Heart right ventricle (tissue), 16 donors: ENCODE data around the gene SULT2B1. TPM values are rescaled to one million over a fixed set of nuclear protein-coding genes. Genes with fewer than 3 reads are reported as not detected.
A peak's percentile ranks its signal among the peaks of the same experiment; 100 is the strongest.

Source experiments
- ATAC-seq, 8 donors: fragments of 200-7000 bp; cut with Tn5 transposase; one replicate each; pipeline ENCODE4 v1.9.1; 2020; ENCODE audit warnings: mild to moderate bottlenecking in 8 of 8, moderate library complexity in 8 of 8, moderate number of reproducible peaks in 1 of 8
- DNase-seq, 2 donors: peaks; one replicate each; pipeline ENCODE4 v3.0.0-alpha.2; 2020
- H3K27ac ChIP-seq, 10 donors: fragments of 200-600 bp; sonication (generic) in 2 of 10; one replicate each; pipeline versions ENCODE4 v1.5.0 to v1.8.0; 2020 to 2022; ENCODE audit warnings: mild to moderate bottlenecking in 3 of 10
- H3K27me3 ChIP-seq, 7 donors: fragments of 200-600 bp; one replicate each; pipeline ENCODE4 v1.8.0; 2021 to 2022; ENCODE audit warnings: mild to moderate bottlenecking in 2 of 7
- H3K36me3 ChIP-seq, 9 donors: fragments of 200-600 bp; sonication (generic) in 1 of 9; one replicate each; pipeline versions ENCODE4 v1.5.0 to v1.8.0; 2020 to 2022; ENCODE audit warnings: mild to moderate bottlenecking in 2 of 9
- H3K4me1 ChIP-seq, 9 donors: fragments of 200-600 bp; sonication (generic) in 1 of 9; one replicate each; pipeline versions ENCODE4 v1.5.0 to v1.8.0; 2020 to 2022; ENCODE audit warnings: mild to moderate bottlenecking in 4 of 9
- H3K4me3 ChIP-seq, 10 donors: fragments of 200-600 bp; sonication (generic) in 2 of 10; one replicate each; pipeline versions ENCODE4 v1.5.0 to v1.8.0; 2020 to 2022; ENCODE audit warnings: mild to moderate bottlenecking in 7 of 10, moderate library complexity in 2 of 10
- H3K9me3 ChIP-seq, 11 donors: fragments of 200-600 bp in 10 of 11; sonication (generic) in 2 of 11; one replicate each; pipeline versions ENCODE4 v1.5.0 to v1.8.0; 2013 to 2022; ENCODE audit warnings: mild to moderate bottlenecking in 2 of 11, control low read depth in 1 of 11, moderate library complexity in 1 of 11
- CTCF ChIP-seq, 9 donors: fragments of 200-600 bp; sonication (generic) in 2 of 9; IDR thresholded peaks; one replicate each; pipeline versions ENCODE4 v1.5.0 to v1.8.0; 2021 to 2022; ENCODE audit warnings: antibody characterized with exemption in 9 of 9, mild to moderate bottlenecking in 5 of 9, moderate library complexity in 1 of 9
- WGBS, 2 donors: extraction: QIAGEN DNeasy Blood & Tissue Kit; methylation state at CpG; one replicate each; pipeline ENCODE4 v1.1.7; 2013; ENCODE audit warnings: inconsistent platforms in 1 of 2; 5-methylcytosine and 5-hydroxymethylcytosine counted together
- intact Hi-C, 10 donors: fragments of 100-400 bp; cut with DNase I; formaldehyde crosslinking; loops; one replicate each; pipeline versions ENCODE4 v1.11.1 to v1.14.2; 2022
- long read RNA-seq, 3 donors: library from polyadenylated mRNA; unstranded; transcript quantifications; one replicate each; pipeline ENCODE4 v2.0.0, GENCODE V29; 2020 to 2021
- polyA plus RNA-seq, 2 donors: library from polyadenylated mRNA; stranded (reverse); fragments of 200-250 nt; gene quantifications; one replicate each; pipeline ENCODE4 v1.2.3, GENCODE V29; 2013
- total RNA-seq, 10 donors: library from RNA; stranded (reverse); fragmentation: NEBNext Ultra II Directional in 3 of 10; extraction: Animal tissue kit (Norgen Biotek cat#: 25700) in 3 of 10; gene quantifications; one replicate each; pipeline versions ENCODE4 v1.2.1 to v1.2.4, GENCODE V29; 2021 to 2023
- donor health status: Arrhythmogenic right ventricular cardiomyopathy.
- donor health status: ischemic (EF 13 %, LVEDD 7.1; RV severe dilation, severe dysfunction).
- donor health status: healthy with polysubstance abuse.
- donor health status: DM: no; HTN: yes; CAD: no.
- donor health status: DM: no; HTN: no; CAD: no.
- donor health status: ischemic (EF 25% LVEDD 6.9; RV normal size, moderate dysfunction).
- donor health status: ischemic (EF 25% LVEDD 5.7; RV mildly dilated, moderate dysfunction).
- donor health status: healthy.
- donor health status: DM: yes; HTN: yes; CAD: no.
- donor health status: Ischemic cardiomyopathy.
- donor health status: ischemic (EF 35%, LVEDD 5.7; RV mildly dilated, moderate dysfunction).
- donor health status: nonischemic (EF 11% LVEDD 7.7; RV severe dilation, severe dysfunction).
- donor health status: DM: yes; HTN: yes; CAD: no.
- donor health status: PGD.
- donor health status: ischemic (EF 29% LVEDD 5.4; RV normal size, mild dysfunction).
- donor health status: nonischemic (EF 23%, LVEDD 6.1; RV moderate dilation, normal function).

Gene SULT2B1
- total RNA-seq (under 1 TPM in 3 of 10 donors, not detected in 7; 0.42 to 0.70 (median 0.42) TPM), polyA plus RNA-seq (under 1 TPM; 0.13 to 0.44 TPM)
- long read RNA-seq, donor 1: 0 reads
- long read RNA-seq, donor 2, partial matches to known transcripts: 0 of 1 reads
- long read RNA-seq, donor 2, other reads (novel, unspliced or antisense): 1 of 1 reads
- long read RNA-seq, donor 3: 0 reads

- Histone ChIP-seq H3K9me3 (no peaks in the 10 kb centered on the region), H3K36me3 (no peaks in the 10 kb centered on the region), H3K4me1 (peaks cover 0 to 4% (median 0%) of the 10 kb centered on the region in 9 donors), H3K27ac (no peak within 1 kb of the TSS), H3K27me3 (peaks cover 0 to 47% (median 14%) of the 10 kb centered on the region in 7 donors), H3K4me3 (no peak within 1 kb of the TSS)
- intact Hi-C loops: no loop called here
- TF ChIP-seq CTCF (IDR thresholded peaks at IDR 0.05): no peak
- peak in 1 of 8 donors; percentile 42 for ATAC-seq
- 71 to 74% methylated on average over 36 of the region's 36 CpGs for WGBS, 2 donors
- no peak for DNase-seq
Measured at GRCh38 chr19:48551437-48552302, at the start of gene SULT2B1. Gene SULT2B1, plus strand, starts transcription at chr19:48552172. Its CDS starts 81 bp downstream, at chr19:48552253.

- H3K9me3 ChIP-seq: no peaks in the 10 kb centered on the region
- no peak for TF ChIP-seq CTCF (IDR thresholded peaks at IDR 0.05)
- H3K4me1 ChIP-seq: peaks cover 0 to 25% (median 2%) of the 10 kb centered on the region in 9 donors
- intact Hi-C loops: no loop called here
- WGBS, 2 donors: 30 to 32% methylated on average over 27 of the region's 27 CpGs
- DNase-seq (no peak), ATAC-seq (no peak)
- H3K4me3 ChIP-seq: no peak overlapping the region
- no peak overlapping the region for H3K27ac ChIP-seq
- peaks cover 9 to 54% (median 51%) of the 10 kb centered on the region in 7 donors for H3K27me3 ChIP-seq
- no peaks in the 10 kb centered on the region for H3K36me3 ChIP-seq
Measured at GRCh38 chr19:48502350-48503018, 49.5 kb upstream of the SULT2B1 start.

- Histone ChIP-seq H3K9me3 (no peaks in the 10 kb centered on the region), H3K36me3 (no peaks in the 10 kb centered on the region), H3K27ac (no peak overlapping the region), H3K27me3 (peaks cover 3 to 34% (median 22%) of the 10 kb centered on the region in 7 donors), H3K4me3 (no peak overlapping the region), H3K4me1 (peaks cover 0 to 13% (median 8%) of the 10 kb centered on the region in 9 donors)
- 88% methylated on average over 5 of the region's 5 CpGs for WGBS, 2 donors
- ATAC-seq: no peak
- no peak for DNase-seq
- intact Hi-C loops: loop anchor here in 6 of 10 donors (1.0 to 5.0 kb wide), 3 partner anchors 76 to 81 kb away; no protein-coding TSS in a partner anchor
- TF ChIP-seq CTCF (IDR thresholded peaks at IDR 0.05): peak; percentile 9 to 52 (median 41)
Measured at GRCh38 chr19:48506138-48506733, 45.7 kb upstream of the SULT2B1 start.
